Measurements from ENCODE around the gene WDR88.
A peak's percentile ranks its signal among the peaks of the same experiment; 100 is the strongest.
"Not testable (repeated sequence)": the region's sequence is repeated elsewhere in the genome, so short reads cannot be mapped to it uniquely, and the experiment has no call there.

WDR88 gene

DNA sequence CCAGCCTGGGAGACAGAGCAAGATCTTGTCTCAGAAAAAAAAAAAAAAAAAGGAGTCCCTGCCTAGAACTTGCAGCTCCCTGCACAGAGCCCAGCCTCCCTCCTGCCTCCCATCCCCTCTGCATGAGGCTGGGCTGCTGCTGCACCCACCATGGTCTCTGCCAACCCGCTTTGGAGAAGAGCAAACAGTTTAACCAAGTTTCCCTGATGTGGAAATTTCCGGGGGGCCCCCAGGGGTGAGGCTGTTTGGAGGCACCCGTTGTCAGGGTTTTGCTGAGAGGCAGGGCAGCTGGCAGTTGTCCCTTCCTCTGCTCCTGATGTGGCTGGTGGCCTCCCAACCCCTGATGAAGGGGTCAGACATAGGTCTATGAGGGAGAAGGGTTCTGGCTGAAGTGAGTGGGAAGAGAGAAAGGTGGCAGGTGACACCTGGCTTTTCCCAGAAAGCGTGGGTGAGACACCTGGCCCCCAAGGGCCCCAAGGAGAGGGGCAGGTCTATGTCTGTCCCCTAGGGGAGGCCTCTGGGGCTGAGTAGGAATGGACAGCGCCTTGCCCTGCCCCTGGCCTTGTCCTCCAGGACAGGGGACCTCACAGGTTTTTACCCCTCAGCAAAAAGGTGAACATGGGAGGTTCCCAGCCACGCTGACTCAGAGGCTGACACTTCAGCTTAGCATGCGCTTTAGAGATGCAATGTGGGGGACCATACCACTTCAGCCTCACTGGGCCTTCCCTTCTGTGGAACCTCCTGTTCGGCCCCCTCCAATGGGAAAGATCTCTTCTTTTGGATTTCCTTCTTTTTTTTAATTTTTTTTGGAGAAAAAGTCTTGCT lies 67.7 kb downstream of the WDR88 start:
- no peak for DNase-seq

DNA sequence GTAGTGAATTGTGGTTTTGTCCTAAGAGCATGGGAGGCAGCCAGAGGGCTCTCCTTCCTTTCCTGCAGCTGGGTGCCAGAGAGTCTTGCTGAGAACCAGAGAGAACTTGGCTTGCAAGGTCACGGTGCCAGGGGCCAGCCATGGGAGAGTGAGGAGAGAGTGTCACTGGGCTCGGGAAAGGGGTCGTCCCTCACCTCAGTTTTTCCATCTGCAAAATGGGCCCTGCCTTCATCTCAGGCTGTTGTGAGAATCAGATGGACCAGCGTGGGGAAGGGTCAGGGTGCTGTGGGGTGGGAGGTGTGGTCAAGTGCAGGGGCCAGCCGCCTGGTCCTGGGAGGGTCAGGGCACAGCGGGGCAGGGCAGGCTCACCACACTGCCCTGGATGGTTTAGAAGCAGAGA lies 69.6 kb downstream of the WDR88 start:
- no peak for DNase-seq

GRCh38 chr19:33201886-33202545 lies 70.1 kb downstream of the WDR88 start:
- no peak for DNase-seq

DNA sequence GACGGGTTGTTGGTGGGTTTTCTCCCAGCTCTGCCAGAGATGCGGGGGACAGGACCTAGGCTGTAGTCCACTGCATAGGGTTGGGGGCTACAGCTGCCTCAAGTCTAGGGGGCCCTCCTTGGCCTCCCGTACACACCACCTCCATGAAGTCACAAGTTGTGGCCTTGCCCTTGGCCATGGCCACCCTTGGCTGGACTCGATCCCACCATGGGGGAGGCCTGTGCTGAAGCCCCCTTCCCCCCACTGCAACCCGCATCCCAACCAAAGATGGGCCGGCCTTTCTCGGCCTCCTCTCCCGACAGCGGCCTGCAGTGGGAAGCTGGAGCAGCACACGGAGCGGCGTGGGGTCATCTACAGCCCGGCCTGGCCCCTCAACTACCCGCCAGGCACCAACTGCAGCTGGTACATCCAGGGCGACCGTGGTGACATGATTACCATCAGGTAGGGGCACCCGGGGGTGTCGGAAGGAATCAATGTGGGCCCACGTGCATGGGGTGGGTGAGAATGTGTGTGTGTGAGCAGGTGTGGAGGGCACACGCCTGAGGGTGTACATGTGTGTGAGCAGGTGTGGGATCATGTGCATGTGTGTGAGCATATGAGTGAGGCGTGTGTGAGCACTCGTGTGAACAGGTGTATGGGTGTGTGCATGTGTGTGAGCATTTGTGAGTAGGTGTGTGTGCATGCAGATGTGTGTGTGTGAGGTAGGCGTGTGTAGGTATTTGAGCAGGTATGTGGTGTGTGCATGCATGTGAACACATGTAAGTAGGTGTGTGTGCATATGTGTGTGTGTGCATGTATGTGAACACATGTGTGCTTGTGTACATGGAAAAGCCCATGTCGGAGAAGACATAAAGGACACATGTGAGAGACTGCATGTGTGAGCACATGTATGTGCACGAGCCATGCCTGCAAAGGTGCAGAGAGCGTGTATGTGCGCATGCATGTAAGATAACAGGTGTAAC lies 70.9 kb downstream of the WDR88 start:
- no peak for DNase-seq

GRCh38 chr19:33203529-33203928 lies 71.6 kb downstream of the WDR88 start:
- DNase-seq: no peak

DNA sequence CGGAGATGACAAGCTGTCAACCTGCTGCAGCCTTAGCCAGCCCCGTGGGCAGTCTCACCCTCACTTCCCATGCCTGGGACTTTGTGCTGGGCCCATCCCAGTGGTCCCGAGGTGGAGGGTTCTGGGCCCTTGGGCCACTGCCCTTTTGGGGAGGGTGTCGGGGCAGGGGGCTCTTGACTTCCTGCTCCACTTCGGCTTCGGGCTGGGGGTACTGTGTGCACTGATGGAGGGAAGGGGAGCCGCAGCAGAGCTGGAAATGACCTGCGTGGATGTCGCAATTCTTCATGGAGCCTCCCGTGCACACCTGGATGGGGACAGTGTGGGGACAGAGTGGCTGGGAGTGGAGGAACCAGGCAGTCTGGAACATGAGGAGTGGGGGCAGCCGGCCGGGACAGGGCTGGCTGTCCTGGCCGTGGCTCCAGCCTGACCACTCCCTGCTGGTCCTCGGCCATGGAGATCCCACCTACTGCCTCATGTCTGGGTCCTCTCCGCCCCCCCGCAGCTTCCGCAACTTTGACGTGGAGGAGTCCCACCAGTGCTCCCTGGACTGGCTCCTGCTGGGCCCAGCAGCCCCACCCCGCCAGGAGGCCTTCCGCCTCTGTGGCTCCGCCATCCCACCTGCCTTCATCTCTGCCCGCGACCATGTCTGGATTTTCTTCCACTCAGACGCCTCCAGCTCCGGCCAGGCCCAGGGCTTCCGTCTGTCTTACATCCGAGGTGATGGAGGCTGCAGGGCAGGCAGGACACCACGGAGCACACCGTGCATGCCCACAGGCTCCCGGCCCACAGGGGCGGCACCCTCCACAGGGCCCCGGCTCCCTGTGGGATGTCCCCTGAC lies 72.4 kb downstream of the WDR88 start:
- DNase-seq: no peak

DNA sequence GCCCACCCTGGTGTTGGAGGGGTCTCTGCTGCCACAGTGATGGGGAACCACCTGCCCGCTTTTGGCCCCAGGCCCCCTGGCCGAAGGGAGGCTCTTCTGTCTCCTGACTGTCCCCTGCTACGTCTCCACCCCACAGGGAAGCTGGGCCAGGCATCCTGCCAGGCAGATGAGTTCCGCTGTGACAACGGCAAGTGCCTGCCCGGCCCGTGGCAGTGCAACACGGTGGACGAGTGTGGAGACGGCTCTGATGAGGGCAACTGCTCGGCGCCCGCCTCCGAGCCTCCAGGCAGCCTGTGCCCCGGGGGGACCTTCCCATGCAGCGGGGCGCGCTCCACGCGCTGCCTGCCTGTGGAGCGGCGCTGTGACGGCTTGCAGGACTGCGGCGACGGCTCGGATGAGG lies 73.2 kb downstream of the WDR88 start:
- no peak for DNase-seq

DNA sequence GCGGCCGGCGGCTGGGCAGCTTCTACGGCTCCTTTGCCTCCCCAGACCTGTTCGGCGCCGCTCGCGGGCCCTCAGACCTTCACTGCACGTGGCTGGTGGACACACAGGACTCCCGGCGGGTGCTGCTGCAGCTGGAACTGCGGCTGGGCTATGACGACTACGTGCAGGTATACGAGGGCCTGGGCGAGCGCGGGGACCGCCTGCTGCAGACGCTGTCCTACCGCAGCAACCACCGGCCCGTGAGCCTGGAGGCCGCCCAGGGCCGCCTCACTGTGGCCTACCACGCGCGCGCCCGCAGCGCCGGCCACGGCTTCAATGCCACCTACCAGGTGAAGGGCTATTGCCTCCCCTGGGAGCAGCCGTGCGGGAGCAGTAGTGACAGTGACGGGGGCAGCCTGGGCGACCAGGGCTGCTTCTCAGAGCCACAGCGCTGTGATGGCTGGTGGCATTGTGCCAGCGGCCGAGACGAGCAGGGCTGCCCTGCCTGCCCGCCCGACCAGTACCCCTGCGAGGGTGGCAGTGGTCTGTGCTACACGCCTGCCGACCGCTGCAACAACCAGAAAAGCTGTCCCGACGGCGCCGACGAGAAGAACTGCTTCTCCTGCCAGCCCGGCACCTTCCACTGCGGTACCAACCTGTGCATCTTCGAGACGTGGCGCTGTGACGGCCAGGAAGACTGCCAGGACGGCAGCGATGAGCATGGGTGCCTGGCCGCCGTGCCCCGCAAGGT lies 73.8 kb downstream of the WDR88 start:
- DNase-seq: no peak

DNA sequence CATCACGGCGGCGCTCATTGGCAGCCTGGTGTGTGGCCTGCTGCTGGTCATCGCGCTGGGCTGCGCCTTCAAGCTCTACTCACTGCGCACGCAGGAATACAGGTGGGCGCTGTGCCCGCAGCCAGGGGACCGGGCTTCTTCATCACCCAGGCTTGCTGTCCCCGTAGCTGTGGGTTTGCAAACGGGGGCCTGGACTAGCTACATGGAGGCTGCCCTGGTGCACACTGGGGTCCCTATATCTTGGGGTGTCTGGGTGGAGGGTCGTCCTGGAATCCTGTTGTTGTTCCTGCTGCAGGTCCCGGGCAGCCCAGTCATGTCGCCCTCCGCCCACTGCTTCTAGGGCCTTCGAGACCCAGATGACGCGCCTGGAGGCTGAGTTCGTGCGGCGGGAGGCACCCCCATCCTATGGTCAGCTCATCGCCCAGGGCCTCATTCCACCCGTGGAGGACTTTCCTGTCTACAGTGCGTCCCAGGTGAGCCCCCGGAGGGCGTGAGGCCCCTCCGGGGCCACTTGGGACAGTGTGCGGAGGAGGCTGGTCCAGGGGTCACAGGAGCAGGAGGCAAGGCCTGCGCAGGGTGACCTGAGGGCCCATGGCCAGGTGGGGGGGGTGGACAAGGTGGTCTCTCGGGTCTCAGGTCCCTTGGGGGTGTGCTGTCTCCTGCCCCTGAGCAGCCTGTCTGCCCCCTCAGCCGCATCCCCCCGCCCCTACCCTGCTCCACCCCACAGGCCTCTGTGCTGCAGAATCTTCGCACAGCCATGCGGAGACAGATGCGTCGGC lies 74.5 kb downstream of the WDR88 start:
- no peak for DNase-seq

- no peak for DNase-seq
Observed at GRCh38 chr19:33207040-33207620, 75.2 kb downstream of the WDR88 start.

- no peak for DNase-seq
Observed at GRCh38 chr19:33207903-33208302, 76.0 kb downstream of the WDR88 start.

GRCh38 chr19:33208371-33208895 lies 76.5 kb downstream of the WDR88 start:
- DNase-seq: no peak

DNA sequence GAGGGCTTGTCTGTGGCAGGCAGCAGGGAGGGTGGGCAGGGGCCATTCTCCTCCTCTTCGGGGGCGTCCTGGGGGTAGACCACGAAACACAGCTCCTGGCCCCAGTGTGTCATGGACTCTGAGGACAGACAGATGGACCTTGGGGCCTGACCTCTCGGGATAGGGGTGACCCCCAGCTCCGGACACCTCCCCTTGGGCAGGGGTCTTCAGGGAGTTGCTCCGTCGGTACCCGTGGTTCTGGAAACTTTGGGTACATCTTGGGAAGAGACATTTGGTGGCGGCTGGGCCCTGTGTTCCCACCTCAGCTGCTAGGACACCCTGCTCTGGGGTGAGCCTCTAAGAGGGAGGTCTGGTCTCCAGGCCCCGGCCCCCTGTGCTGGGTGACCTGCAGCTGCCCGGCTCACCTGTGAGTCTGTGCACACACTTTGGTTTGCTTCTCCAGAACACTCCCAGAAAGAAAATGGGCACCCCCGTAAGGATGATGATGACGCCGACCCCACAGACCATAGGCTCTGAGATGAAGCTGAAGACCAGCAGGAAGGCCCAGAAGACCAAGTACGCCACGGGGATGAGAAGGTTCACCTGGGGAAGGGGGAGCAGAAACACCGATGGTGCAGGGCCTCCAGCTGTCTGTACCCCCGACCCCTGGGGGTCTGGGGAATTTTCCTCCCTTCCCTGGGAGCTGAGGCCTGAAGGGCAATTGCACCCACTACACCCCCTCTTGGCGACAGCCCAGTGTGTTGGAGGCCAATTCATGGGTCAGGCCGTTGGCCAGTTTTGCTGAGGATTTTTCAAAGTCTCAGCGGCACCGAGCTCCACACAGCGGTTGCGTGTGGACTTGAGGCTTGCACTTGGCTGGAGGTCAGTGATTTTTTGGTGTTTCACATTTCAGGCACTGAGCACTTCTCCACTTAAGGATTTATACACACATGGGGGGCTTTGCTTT lies 77.3 kb downstream of the WDR88 start:
- DNase-seq: no peak

- DNase-seq: not testable (repeated sequence)
Observed at GRCh38 chr19:33209850-33210230, 77.9 kb downstream of the WDR88 start.

- no peak for DNase-seq
Observed at GRCh38 chr19:33210266-33210940, 78.5 kb downstream of the WDR88 start.

DNA sequence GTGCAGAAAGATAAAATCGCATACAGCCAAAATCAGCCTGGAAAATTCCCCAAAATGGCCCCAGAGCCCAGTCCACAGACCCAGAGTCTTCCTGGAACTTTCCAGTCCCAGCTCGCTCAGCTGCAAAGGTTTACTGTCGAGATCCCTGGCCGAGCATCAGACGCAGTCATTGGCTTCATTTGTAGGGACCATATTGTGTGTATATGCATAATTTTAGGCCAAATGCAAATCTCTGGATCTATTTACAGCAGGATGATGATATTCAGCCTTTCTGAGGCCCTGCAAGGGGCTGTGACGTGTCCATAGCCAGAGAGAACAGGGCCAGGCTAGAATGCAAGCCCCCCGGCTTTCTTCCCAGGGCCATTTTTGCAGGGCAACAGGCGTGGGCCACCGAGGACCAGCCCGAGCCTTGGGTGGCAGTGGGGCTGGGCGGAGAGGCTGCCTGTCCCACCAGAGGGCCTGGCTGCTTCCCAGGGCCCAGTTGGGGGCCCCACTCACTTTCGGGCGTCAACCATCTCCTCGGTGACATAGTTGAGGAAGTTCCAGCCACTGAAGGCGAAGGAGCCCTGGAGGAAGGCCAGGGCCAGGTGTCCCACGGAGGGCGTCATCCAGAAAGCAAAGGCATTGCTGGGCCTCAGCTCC lies 80.0 kb downstream of the WDR88 start:
- peak; percentile 74 for DNase-seq

GRCh38 chr19:33212436-33213172 lies 80.7 kb downstream of the WDR88 start:
- DNase-seq: no peak
